ENCODE data around the gene ZNF326. TPM values are rescaled to one million over a fixed set of nuclear protein-coding genes. Genes with fewer than 3 reads are reported as not detected.

Gene ZNF326
- total RNA-seq, 1 experiment from 2014 or later = 33.4 TPM

GRCh38 chr1:89962024-89962741 lies 32.7 kb upstream of the ZNF326 start:
- no peak for TF ChIP-seq CTCF (IDR thresholded peaks at IDR 0.05; ENCODE audit: unreplicated experiment)
- DNase-seq = no peak
- no peak overlapping the region for H3K27ac Mint-ChIP-seq (ENCODE audit: unreplicated experiment)
- H3K36me3 Mint-ChIP-seq (ENCODE audit: insufficient read depth, unreplicated experiment) = no peaks in the 10 kb centered on the region
- peaks cover 14% of the 10 kb centered on the region for H3K27me3 Mint-ChIP-seq (ENCODE audit: unreplicated experiment)
- CTCF ChIA-PET = no interaction called here
- no TSS peak for BruUV-seq (replicated peaks)
- intact Hi-C loops (cut with micrococcal nuclease; ENCODE audit: unreplicated experiment) = no loop called here
- H3K9me3 Mint-ChIP-seq (ENCODE audit: low read depth, unreplicated experiment) = peaks cover 2% of the 10 kb centered on the region
- peaks cover 4% of the 10 kb centered on the region for H3K4me1 Mint-ChIP-seq (ENCODE audit: low read depth, unreplicated experiment)
- no peak overlapping the region for H3K4me3 Mint-ChIP-seq (ENCODE audit: low read depth, unreplicated experiment)

GRCh38 chr1:89962742-89963075 lies 32.2 kb upstream of the ZNF326 start:
- Mint-ChIP-seq H3K4me3 (ENCODE audit: low read depth, unreplicated experiment) (no peak overlapping the region), H3K27ac (ENCODE audit: unreplicated experiment) (no peak overlapping the region), H3K27me3 (ENCODE audit: unreplicated experiment) (peaks cover 14% of the 10 kb centered on the region), H3K4me1 (ENCODE audit: low read depth, unreplicated experiment) (no peaks in the 10 kb centered on the region), H3K36me3 (ENCODE audit: insufficient read depth, unreplicated experiment) (no peaks in the 10 kb centered on the region), H3K9me3 (ENCODE audit: low read depth, unreplicated experiment) (peaks cover 2% of the 10 kb centered on the region)
- TF ChIP-seq CTCF (IDR thresholded peaks at IDR 0.05; ENCODE audit: unreplicated experiment) = no peak
- CTCF ChIA-PET = no interaction called here
- no peak for DNase-seq
- intact Hi-C loops (cut with micrococcal nuclease; ENCODE audit: unreplicated experiment) = no loop called here
- no TSS peak for BruUV-seq (replicated peaks)

DNA sequence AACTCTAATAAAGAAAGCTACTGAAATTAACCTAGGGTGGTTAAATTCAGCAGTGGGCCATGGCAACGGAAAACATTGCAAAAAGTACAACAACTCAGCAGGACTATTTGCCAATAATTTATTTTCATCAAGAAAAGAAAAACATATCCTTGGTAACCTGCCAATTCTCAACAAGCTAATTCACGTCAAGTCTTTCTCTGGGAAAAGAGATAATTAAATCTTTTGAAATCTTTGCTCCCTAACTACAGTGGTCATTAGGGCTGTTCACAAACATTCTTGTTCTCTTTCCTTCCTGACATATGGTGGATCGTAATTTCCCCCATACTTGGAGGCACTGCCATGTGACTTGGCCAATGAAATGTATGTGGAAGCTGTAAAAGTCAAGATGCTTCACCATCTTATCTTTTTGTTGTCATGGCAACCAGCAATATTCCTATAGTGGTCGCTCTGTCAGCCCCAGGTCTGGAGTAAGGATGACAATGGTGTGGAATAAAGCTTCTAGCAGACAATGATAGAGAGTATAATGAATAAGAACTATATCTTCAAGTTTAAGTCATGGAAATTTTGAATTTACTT lies 29.6 kb upstream of the ZNF326 start:
- Mint-ChIP-seq H3K4me3 (ENCODE audit: low read depth, unreplicated experiment) (no peak overlapping the region), H3K4me1 (ENCODE audit: low read depth, unreplicated experiment) (no peaks in the 10 kb centered on the region), H3K9me3 (ENCODE audit: low read depth, unreplicated experiment) (no peaks in the 10 kb centered on the region), H3K27me3 (ENCODE audit: unreplicated experiment) (peaks cover 14% of the 10 kb centered on the region), H3K36me3 (ENCODE audit: insufficient read depth, unreplicated experiment) (no peaks in the 10 kb centered on the region), H3K27ac (ENCODE audit: unreplicated experiment) (no peak overlapping the region)
- no TSS peak for BruUV-seq (replicated peaks)
- no peak for TF ChIP-seq CTCF (IDR thresholded peaks at IDR 0.05; ENCODE audit: unreplicated experiment)
- CTCF ChIA-PET = interaction anchor here (0.5 kb wide), 1 partner anchor 179 kb away, joined by 3 read pairs; no protein-coding TSS in a partner anchor
- no peak for DNase-seq
- intact Hi-C loops (cut with micrococcal nuclease; ENCODE audit: unreplicated experiment) = no loop called here

DNA sequence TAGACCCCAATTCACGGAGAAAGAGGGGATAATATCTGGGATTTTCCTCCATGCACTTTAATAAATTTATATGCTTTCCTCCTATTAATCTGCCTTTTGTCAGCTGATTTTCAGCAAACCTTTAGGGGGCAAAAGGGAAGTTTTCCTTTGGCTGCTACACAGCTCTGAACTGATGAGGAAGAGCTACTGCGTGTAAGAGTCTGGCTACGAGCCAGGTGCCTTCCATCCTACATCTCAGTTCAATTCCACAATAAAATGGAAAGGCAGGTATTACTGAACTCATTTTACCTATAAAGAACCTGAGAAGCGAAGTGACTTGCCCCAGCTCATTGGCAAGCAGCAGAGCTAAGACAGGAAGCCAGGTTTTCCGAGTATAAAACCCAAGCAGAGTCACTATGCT lies 28.3 kb upstream of the ZNF326 start:
- no peak overlapping the region for H3K4me3 Mint-ChIP-seq (ENCODE audit: low read depth, unreplicated experiment)
- intact Hi-C loops (cut with micrococcal nuclease; ENCODE audit: unreplicated experiment) = no loop called here
- no peaks in the 10 kb centered on the region for H3K4me1 Mint-ChIP-seq (ENCODE audit: low read depth, unreplicated experiment)
- no peak overlapping the region for H3K27ac Mint-ChIP-seq (ENCODE audit: unreplicated experiment)
- no peak for TF ChIP-seq CTCF (IDR thresholded peaks at IDR 0.05; ENCODE audit: unreplicated experiment)
- DNase-seq = no peak
- BruUV-seq (replicated peaks) = no TSS peak
- no peaks in the 10 kb centered on the region for H3K9me3 Mint-ChIP-seq (ENCODE audit: low read depth, unreplicated experiment)
- H3K36me3 Mint-ChIP-seq (ENCODE audit: insufficient read depth, unreplicated experiment) = no peaks in the 10 kb centered on the region
- H3K27me3 Mint-ChIP-seq (ENCODE audit: unreplicated experiment) = peaks cover 14% of the 10 kb centered on the region
- CTCF ChIA-PET = no interaction called here

Measured in Calu3 (cell line).